ENCODE measurements around the gene CST11.

Gene CST11

DNA sequence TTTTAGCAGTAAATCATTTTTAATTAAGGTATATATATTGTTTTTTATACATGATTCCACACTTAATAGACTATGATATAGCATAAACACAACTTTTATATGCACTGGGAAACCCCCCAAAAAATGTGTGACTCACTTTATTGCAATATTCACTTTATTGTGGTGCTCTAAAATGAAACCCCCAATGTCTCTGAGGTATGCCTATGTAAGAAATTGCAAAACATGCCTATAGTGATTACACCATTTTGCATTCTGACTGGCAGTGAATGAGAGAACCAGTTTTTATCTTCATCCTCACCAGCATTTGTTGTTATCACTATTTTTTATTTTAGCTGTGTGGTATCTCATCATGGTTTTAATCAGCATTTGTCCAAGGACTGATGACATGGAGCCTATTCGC lies 8.5 kb upstream of the CST11 start:
- Histone ChIP-seq H3K9ac (no peak overlapping the region), H3K79me2 (no peaks in the 10 kb centered on the region), H3K4me3 (ENCODE audit: low read depth, low read length) (no peak overlapping the region)

DNA sequence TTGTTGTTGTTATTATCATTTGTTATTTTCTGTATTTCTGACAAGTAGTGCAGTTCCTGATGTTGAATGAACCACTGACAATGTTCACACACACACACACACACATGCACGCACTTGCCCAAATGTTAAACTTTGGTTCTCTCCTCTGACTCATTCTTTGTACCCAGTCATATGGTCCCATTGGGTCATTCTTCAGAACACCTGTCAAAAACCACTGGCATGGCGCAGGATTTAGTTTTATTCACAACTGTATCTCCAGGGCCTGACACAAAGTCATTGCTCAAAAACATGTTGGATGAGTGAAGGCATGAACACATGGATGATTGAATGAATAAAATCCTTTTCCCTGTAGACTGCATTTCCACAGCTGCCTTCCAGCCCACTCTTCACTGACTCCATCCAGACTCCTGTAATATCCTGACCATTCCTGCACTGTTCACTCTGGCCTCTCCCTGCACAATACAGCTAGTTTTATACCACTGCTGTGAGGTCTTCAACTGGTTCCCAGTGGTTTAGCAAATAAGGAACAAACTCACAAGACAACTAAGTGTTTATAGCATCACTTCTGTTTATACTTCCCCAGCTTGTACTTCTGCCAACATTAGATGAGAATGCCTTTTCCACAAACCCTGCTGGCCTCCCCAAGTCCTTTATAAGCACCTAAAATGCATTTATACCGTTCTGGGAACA lies 6.9 kb upstream of the CST11 start:
- Histone ChIP-seq H3K4me1 (no peaks in the 10 kb centered on the region), H3K4me2 (ENCODE audit: low read length) (no peak overlapping the region), H3K79me2 (no peaks in the 10 kb centered on the region), H2AFZ (no peak overlapping the region), H3K9me3 (ENCODE audit: control insufficient read depth, low read length) (no peaks in the 10 kb centered on the region), H3K36me3 (ENCODE audit: control insufficient read depth, insufficient read depth, low read length) (no peaks in the 10 kb centered on the region), H3K27me3 (ENCODE audit: control insufficient read depth, insufficient read depth, low read length) (no peaks in the 10 kb centered on the region), H3K4me3 (ENCODE audit: low read depth, low read length) (no peak overlapping the region), H3K27ac (no peak overlapping the region), H3K9ac (no peak overlapping the region)
- TF ChIP-seq, protein P1, sequence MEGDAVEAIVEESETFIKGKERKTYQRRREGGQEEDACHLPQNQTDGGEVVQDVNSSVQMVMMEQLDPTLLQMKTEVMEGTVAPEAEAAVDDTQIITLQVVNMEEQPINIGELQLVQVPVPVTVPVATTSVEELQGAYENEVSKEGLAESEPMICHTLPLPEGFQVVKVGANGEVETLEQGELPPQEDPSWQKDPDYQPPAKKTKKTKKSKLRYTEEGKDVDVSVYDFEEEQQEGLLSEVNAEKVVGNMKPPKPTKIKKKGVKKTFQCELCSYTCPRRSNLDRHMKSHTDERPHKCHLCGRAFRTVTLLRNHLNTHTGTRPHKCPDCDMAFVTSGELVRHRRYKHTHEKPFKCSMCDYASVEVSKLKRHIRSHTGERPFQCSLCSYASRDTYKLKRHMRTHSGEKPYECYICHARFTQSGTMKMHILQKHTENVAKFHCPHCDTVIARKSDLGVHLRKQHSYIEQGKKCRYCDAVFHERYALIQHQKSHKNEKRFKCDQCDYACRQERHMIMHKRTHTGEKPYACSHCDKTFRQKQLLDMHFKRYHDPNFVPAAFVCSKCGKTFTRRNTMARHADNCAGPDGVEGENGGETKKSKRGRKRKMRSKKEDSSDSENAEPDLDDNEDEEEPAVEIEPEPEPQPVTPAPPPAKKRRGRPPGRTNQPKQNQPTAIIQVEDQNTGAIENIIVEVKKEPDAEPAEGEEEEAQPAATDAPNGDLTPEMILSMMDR (IDR thresholded peaks at IDR 0.05), result no peak

More for the DNA sequence above, 8.5 kb upstream of the CST11 start:
- no peaks in the 10 kb centered on the region for H3K36me3 ChIP-seq (ENCODE audit: control insufficient read depth, insufficient read depth, low read length)
- H2AFZ ChIP-seq, result no peak overlapping the region
- no peaks in the 10 kb centered on the region for H3K4me1 ChIP-seq
- TF ChIP-seq, protein P1 (IDR thresholded peaks at IDR 0.05), result no peak
- no peaks in the 10 kb centered on the region for H3K9me3 ChIP-seq (ENCODE audit: control insufficient read depth, low read length)
- H3K4me2 ChIP-seq (ENCODE audit: low read length), result no peak overlapping the region
- no peaks in the 10 kb centered on the region for H3K27me3 ChIP-seq (ENCODE audit: control insufficient read depth, insufficient read depth, low read length)
- H3K27ac ChIP-seq, result no peak overlapping the region

DNA sequence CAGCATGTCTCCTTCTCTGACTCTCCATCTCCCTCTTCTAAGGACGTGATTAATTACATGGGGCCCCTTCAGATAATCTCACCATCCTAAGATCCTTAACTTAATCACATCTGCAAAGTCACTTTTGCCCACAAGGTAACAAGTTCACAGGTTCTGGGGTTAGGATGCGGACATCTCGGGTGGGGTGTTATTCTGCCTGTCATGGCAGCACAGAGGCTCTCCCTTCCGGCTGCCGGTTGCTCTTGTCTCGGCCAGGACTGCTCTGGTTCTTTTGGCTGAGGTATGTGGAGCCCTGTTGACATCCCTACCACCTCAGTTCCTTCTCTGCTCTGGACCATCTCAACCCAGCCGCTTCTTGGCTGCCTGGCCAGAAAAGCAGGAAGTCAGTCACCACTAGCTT lies 4.2 kb upstream of the CST11 start:
- Histone ChIP-seq H3K9me3 (ENCODE audit: control insufficient read depth, low read length) (no peaks in the 10 kb centered on the region), H3K27ac (no peak overlapping the region), H3K4me3 (ENCODE audit: low read depth, low read length) (no peak overlapping the region), H3K9ac (no peak overlapping the region), H2AFZ (no peak overlapping the region), H3K4me2 (ENCODE audit: low read length) (no peak overlapping the region), H3K79me2 (no peaks in the 10 kb centered on the region), H3K36me3 (ENCODE audit: control insufficient read depth, insufficient read depth, low read length) (no peaks in the 10 kb centered on the region), H3K27me3 (ENCODE audit: control insufficient read depth, insufficient read depth, low read length) (no peaks in the 10 kb centered on the region), H3K4me1 (no peaks in the 10 kb centered on the region)
- TF ChIP-seq, protein P1 (IDR thresholded peaks at IDR 0.05), result no peak

DNA sequence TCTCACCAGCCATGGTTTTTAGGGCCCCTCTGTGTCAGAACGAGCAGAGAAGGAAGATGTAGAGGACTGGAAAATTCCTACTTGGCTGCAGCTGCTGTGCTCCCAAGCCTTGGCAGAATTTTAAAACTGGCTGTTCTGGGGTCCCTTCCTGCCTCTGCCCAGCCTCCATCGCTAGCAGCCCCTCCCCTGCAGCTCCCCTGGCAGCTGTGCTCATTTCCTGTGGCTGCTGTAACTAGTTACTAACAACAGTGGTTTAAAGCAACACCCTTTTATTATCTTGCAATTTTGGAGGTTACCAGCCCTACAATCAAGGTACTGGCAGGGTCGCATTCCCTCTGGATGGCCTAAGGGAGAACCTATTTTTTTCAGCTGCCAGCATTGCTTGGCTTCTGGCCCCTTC lies 3.7 kb upstream of the CST11 start:
- Histone ChIP-seq H3K4me1 (no peaks in the 10 kb centered on the region), H3K9ac (no peak overlapping the region), H3K4me3 (ENCODE audit: low read depth, low read length) (no peak overlapping the region), H3K27ac (no peak overlapping the region), H3K4me2 (ENCODE audit: low read length) (no peak overlapping the region), H3K36me3 (ENCODE audit: control insufficient read depth, insufficient read depth, low read length) (no peaks in the 10 kb centered on the region), H2AFZ (no peak overlapping the region), H3K9me3 (ENCODE audit: control insufficient read depth, low read length) (no peaks in the 10 kb centered on the region), H3K79me2 (no peaks in the 10 kb centered on the region), H3K27me3 (ENCODE audit: control insufficient read depth, insufficient read depth, low read length) (no peaks in the 10 kb centered on the region)
- TF ChIP-seq, protein P1 (IDR thresholded peaks at IDR 0.05), result no peak

DNA sequence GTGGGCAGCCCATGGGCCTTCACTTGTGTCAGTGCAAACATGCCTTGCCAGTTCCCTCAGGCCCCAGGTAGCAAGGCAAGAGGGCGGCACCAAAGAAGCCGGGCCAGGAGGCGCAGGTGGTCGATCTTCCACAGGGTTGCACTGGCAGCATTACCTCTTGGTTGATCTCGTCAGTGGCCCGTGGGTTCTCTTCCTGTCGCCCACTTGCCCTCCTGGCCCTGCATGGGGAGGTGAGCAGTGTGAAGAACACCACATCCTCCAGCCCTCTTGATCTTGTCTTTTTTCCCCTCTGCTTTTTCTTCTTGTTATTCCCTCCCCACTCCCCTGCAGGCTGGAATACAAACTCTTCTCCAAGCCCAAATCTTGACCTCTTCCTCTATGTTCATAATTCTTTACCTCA lies 3.0 kb upstream of the CST11 start:
- Histone ChIP-seq H3K36me3 (ENCODE audit: control insufficient read depth, insufficient read depth, low read length) (no peaks in the 10 kb centered on the region), H3K9ac (no peak overlapping the region), H3K27ac (no peak overlapping the region), H2AFZ (no peak overlapping the region), H3K4me2 (ENCODE audit: low read length) (no peak overlapping the region), H3K4me1 (no peaks in the 10 kb centered on the region), H3K27me3 (ENCODE audit: control insufficient read depth, insufficient read depth, low read length) (no peaks in the 10 kb centered on the region), H3K79me2 (no peaks in the 10 kb centered on the region), H3K4me3 (ENCODE audit: low read depth, low read length) (no peak overlapping the region), H3K9me3 (ENCODE audit: control insufficient read depth, low read length) (no peaks in the 10 kb centered on the region)
- TF ChIP-seq, protein P1 (IDR thresholded peaks at IDR 0.05), result no peak
